Progenitor cell of endocrine pancreas (in vitro differentiated cells): ENCODE results near the gene KRT84. TPM values are rescaled to one million over a fixed set of nuclear protein-coding genes. Genes with fewer than 3 reads are reported as not detected.

Experiments used
- DNase-seq: peaks from one replicate; pipeline ENCODE4 v3.0.0; 2021; ENCODE audit warnings: low spot score; ENCODE audit not compliant: unreplicated experiment
- H3K27ac Mint-ChIP-seq: 2 replicates; pipeline ENCODE4 v1.8.0; 2021; ENCODE audit warnings: mild to moderate bottlenecking, moderate library complexity, mixed read lengths
- H3K27me3 Mint-ChIP-seq: 2 replicates; pipeline ENCODE4 v1.8.0; 2021; ENCODE audit warnings: mixed read lengths
- H3K36me3 Mint-ChIP-seq: 2 replicates; pipeline ENCODE4 v1.8.0; 2022; ENCODE audit warnings: mixed read lengths; ENCODE audit not compliant: insufficient read depth
- H3K4me1 Mint-ChIP-seq: 2 replicates; pipeline ENCODE4 v1.8.0; 2021; ENCODE audit warnings: low read depth, mixed read lengths
- H3K4me3 Mint-ChIP-seq: 2 replicates; pipeline ENCODE4 v1.8.0; 2021; ENCODE audit warnings: low read depth, mild to moderate bottlenecking, moderate library complexity, mixed read lengths
- H3K9me3 Mint-ChIP-seq: 2 replicates; pipeline ENCODE4 v1.8.0; 2021; ENCODE audit warnings: low read depth, mixed read lengths
- total RNA-seq: library from RNA; stranded (reverse); gene quantifications from 2 replicates; pipeline ENCODE4 v1.2.1, GENCODE V29; 2021
- TF ChIP-seq, protein P1 (sequence below): fragments of 200-600 bp; sonication (generic); IDR thresholded peaks from one replicate; pipeline ENCODE4 v1.5.0; 2021; ENCODE audit warnings: antibody characterized with exemption, mild to moderate bottlenecking; ENCODE audit not compliant: unreplicated experiment

Gene KRT84
- total RNA-seq, 1 donor from 2014 or later = not detected

DNA sequence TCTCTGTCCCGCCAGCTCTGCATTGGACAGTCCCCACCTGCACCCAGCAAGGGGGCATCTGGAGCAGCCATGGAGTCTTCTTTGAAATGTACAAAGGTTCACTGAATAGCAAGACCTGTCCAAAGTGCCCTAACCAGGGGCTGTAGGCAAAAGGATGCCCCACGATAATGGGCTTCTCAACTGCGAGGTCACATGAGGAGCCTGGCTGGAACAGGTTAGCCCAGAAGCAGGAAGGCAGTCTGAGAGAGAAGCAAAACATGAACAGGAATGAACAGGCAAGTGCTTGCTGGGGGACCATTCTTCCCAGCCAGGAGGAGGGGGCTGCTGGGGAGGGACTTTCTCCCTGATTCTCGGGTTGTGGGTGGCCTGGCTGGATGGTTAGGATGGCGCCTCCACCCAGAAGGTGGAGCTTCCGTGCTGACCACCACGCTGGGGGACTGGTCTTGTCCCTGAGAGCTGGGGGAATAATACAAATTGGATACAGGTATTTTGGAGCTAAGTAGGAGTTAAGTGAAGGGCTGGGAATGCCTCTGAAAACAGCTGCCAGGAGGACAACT lies 25.3 kb downstream of the KRT84 start:
- no peaks in the 10 kb centered on the region for H3K9me3 Mint-ChIP-seq
- TF ChIP-seq, protein P1, sequence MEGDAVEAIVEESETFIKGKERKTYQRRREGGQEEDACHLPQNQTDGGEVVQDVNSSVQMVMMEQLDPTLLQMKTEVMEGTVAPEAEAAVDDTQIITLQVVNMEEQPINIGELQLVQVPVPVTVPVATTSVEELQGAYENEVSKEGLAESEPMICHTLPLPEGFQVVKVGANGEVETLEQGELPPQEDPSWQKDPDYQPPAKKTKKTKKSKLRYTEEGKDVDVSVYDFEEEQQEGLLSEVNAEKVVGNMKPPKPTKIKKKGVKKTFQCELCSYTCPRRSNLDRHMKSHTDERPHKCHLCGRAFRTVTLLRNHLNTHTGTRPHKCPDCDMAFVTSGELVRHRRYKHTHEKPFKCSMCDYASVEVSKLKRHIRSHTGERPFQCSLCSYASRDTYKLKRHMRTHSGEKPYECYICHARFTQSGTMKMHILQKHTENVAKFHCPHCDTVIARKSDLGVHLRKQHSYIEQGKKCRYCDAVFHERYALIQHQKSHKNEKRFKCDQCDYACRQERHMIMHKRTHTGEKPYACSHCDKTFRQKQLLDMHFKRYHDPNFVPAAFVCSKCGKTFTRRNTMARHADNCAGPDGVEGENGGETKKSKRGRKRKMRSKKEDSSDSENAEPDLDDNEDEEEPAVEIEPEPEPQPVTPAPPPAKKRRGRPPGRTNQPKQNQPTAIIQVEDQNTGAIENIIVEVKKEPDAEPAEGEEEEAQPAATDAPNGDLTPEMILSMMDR = no peak
- no peak for DNase-seq
- H3K27me3 Mint-ChIP-seq = peaks cover 54% of the 10 kb centered on the region
- H3K4me1 Mint-ChIP-seq = no peaks in the 10 kb centered on the region
- H3K36me3 Mint-ChIP-seq = no peaks in the 10 kb centered on the region
- no peak overlapping the region for H3K27ac Mint-ChIP-seq
- H3K4me3 Mint-ChIP-seq = no peak overlapping the region

DNA sequence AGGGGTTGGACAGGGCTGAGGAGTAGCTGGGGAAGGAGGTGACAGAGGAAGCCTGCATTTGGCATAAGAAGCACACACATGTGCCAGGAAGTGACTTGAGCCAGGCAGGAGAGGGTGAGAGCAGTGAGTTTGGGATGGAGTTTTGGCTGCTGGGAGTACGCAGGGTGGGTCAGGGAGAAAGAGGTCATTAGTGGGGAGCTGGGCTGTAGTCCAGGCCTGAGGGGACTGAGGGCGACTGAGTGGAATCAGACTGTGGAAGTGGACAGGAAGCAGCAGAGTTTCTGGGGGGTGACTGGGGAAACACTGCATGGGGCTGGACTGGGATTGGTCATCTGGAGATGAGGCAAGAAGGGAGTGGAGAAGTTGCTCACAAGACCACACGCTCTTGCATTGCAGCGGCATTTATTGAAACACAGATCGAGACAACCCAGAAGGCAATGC lies 25.8 kb downstream of the KRT84 start:
- Mint-ChIP-seq H3K36me3 (no peaks in the 10 kb centered on the region), H3K4me3 (no peak overlapping the region), H3K27me3 (peaks cover 49% of the 10 kb centered on the region), H3K4me1 (no peaks in the 10 kb centered on the region), H3K9me3 (no peaks in the 10 kb centered on the region), H3K27ac (no peak overlapping the region)
- no peak for DNase-seq
- TF ChIP-seq, protein P1 = no peak

DNA sequence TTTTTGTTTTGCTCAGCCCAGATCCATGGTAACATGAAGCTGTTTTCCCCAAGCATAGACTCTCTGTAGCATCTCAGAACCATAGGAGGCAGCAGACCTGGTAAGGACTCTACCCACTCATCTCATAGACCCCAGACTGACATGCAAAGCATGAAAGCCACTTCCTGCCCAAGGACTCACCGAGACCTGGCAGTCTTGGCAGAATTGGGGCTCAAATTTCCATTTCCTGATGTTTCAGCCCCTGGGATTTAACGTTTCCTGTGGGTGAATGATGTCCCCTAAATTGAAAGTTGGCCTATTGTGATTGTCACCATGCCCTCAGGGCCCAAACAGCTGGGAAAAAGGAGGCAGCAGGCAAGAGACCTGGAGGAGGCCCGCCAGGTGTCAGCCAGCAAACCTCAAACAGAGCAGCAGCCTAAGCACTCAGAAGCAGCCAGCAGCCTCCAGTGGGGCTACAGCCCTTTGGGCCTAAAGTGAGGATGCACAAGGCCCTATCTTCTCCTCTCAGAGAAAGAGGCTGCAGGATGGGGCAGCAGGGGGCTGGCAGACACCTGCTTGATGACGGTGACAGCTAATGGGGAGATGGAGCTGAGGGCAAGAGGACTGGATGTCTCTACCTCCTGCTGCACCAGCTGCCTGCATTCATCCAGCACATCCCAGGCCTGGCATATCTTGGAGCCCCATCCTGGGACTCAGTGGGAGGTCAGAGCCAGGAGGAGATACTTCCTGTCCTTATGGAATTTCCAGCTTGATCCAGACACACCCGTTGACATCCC lies 26.7 kb downstream of the KRT84 start:
- Mint-ChIP-seq H3K36me3 (no peaks in the 10 kb centered on the region), H3K27ac (no peak overlapping the region), H3K9me3 (no peaks in the 10 kb centered on the region), H3K27me3 (peaks cover 46% of the 10 kb centered on the region), H3K4me3 (no peak overlapping the region), H3K4me1 (no peaks in the 10 kb centered on the region)
- no peak for DNase-seq
- TF ChIP-seq, protein P1 = no peak

DNA sequence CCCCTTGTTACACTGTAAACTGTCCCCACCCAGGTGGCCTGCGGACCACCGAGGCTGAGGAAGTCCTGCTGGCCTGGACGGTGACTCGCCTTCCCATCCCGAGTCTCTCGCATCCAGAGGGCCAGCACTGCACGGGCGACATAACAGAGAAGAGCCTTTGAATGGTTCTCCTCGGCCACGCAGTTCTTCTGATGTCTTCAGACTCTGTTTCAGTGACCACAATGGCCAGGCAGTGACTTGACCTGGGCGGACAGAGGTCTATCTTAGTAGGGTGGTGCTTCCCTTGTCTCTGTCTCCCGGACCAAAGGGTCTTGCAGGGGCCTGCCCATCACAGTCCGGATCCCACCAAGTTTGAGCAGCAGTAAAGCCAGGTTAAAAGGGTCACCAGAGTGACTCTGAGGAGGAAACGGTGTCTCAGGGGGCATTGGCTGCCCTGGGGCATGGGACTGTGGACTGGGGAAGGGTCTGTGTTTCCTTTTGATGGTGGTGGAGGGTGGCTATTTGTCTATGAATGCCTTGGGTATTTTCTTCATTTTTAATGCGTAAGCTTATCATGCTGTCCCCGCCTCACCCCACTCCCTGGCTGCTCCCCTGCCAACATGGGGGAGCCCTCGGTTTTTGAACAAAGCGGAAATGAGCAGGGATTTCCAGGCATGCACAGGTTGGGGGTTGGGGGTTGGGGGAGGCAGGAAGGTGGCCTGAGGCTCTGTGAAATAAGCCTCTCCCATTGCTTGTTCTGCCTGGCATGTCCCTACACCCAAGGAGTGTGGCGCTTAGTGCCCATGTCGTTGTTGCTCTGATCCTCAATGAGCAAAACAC lies 28.5 kb downstream of the KRT84 start:
- Mint-ChIP-seq H3K4me3 (no peak overlapping the region), H3K27me3 (peaks cover 45% of the 10 kb centered on the region), H3K4me1 (no peaks in the 10 kb centered on the region), H3K36me3 (no peaks in the 10 kb centered on the region), H3K27ac (no peak overlapping the region), H3K9me3 (no peaks in the 10 kb centered on the region)
- no peak for DNase-seq
- TF ChIP-seq, protein P1 = no peak

DNA sequence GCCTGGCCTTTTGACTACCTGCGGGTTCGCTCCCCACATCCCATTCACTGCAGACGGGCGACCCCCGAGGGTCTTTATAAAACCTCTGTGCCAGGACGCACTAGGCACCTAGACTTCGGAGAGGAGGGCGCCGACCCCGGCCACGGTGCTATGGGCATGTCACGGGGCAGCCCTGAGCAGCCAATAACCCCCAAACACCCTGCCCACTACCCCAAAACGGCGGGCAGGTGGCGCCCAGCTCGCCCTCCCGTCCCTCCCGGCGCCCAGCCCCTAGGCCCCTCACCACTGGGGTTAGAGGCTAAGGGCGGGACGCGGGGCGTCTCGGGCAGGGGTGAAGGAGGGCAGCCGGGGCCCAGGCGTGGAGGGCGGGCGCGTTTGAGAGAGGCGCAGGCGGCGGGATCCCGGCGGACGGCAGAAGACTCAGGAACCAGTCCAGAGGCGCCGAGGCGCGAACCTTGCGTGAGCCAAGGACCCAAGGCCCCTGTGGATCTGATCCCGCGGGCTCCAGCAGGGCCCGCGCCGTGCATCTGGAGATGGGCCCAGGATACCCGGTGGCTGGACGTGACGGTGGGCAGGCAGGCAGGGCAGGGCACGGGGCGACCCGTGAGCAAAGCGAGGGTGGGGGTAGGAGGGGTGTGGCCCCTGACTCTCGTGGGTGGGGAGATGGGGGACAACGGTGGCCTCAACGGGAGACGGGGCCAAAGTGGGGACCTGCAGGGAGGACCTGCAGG lies 29.3 kb downstream of the KRT84 start:
- TF ChIP-seq, protein P1 = no peak
- peaks cover 44% of the 10 kb centered on the region for H3K27me3 Mint-ChIP-seq
- H3K4me3 Mint-ChIP-seq = no peak overlapping the region
- no peak overlapping the region for H3K27ac Mint-ChIP-seq
- no peaks in the 10 kb centered on the region for H3K36me3 Mint-ChIP-seq
- DNase-seq = no peak
- no peaks in the 10 kb centered on the region for H3K9me3 Mint-ChIP-seq
- no peaks in the 10 kb centered on the region for H3K4me1 Mint-ChIP-seq
